ENCODE data around the gene SHROOM1.

Gene SHROOM1

DNA sequence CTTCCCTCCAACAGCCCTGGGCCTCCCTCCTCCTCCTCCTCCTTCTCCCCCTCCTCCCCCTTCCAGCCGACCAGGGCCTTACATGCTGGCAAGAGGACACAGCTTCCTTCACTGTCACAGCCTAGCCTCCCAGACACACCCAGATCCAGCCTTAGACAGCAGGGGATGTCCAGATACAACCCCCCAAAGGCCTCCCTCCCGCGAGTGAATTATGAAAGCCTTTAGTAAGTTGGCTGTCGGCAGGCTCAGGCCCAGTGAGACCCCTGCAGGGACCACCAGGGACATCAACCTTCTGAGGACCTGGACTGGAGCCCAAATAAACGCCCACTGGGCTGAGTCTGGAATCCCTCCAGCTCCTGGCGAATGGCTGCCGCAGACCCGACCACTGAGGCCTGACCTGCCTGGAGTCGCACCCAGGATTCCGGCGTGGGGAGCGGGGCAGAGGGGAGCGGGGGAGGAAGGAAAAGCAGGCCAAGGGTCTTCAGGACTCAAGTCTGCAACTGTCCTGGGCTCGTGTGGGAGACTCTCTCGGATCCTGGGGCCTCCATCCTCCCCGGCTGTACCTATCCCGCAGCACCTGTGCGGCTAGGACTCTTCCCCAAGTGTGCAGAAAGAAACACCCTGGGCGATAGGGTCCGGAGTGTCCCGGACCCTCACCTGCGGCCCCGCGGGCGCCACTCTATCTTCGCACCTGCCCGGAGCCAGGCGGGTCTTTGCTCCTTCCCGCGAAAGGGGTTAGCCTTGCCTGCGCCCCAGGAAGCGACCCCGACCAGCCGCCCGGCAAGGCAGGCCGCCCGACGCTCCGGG, 54.1 kb downstream of the SHROOM1 start:
- H3K23ac ChIP-seq (ENCODE audit: low read length): no peak overlapping the region
- H3K27ac ChIP-seq (ENCODE audit: low read depth, low read length): no peak overlapping the region
- H3K79me1 ChIP-seq (ENCODE audit: low read length): no peaks in the 10 kb centered on the region
- H2BK5ac ChIP-seq (ENCODE audit: low read length): no peak overlapping the region
- H3K4me1 ChIP-seq (ENCODE audit: control insufficient read depth, low read depth, low read length): peaks cover 3% of the 10 kb centered on the region
- no peak overlapping the region for H4K8ac ChIP-seq (ENCODE audit: low read depth, low read length)
- H3K27me3 ChIP-seq (ENCODE audit: insufficient read depth, low read length, poor library complexity): peaks cover 9% of the 10 kb centered on the region
- no peak overlapping the region for H2BK120ac ChIP-seq (ENCODE audit: low read depth, low read length)
- peak overlapping the region; percentile 90 for H3K56ac ChIP-seq (ENCODE audit: low read length)
- peak overlapping the region; percentile 29 for H3K4me3 ChIP-seq (ENCODE audit: low read length)
- H4K5ac ChIP-seq (ENCODE audit: low read length): no peak overlapping the region
- H3K4ac ChIP-seq (ENCODE audit: low read depth, low read length): no peak overlapping the region
- peak overlapping the region; percentile 65 for H3K9ac ChIP-seq (ENCODE audit: low read length)
- no peak overlapping the region for H2BK15ac ChIP-seq (replicated peaks; ENCODE audit: low read depth)
- peak; percentile 41 for DNase-seq
- WGBS (ENCODE audit: extremely low coverage, insufficient coverage, low lambda C conversion rate): no CpG with 5 or more reads among the region's 39 CpGs
- H3K4me2 ChIP-seq (ENCODE audit: low read length): peak overlapping the region; percentile 6
- H3K18ac ChIP-seq (ENCODE audit: low read length): peak overlapping the region; percentile 62
- no peaks in the 10 kb centered on the region for H3K79me2 ChIP-seq (ENCODE audit: control insufficient read depth, insufficient read depth, low read length)
- H3K36me3 ChIP-seq (ENCODE audit: control insufficient read depth, insufficient read depth, low read length): no peaks in the 10 kb centered on the region
- H2AK5ac ChIP-seq (ENCODE audit: low read length): no peak overlapping the region

DNA sequence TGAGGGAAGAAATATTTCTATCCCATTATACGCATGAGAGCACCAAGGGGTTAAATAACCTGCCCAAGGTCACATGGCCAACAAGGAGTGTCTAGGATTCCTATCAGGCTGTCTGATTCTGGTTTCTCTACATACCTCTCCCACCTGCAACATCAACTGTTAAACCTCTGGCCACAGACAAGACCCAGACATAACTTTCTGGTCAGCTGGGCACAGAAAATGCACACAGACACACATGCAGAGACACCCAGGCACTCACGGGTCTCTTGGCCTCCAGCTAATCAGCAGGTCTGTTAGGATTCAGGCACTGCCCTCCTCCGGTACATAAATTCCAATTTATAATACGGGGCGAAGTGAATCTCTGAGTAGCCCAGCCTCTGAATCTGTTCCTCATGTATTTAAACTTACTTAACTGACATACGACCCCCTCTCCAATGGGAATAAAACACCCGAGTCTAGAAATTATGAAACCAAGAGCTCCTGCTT, 54.9 kb downstream of the SHROOM1 start:
- no peak overlapping the region for H3K4me2 ChIP-seq (ENCODE audit: low read length)
- no peak overlapping the region for H2BK120ac ChIP-seq (ENCODE audit: low read depth, low read length)
- no peak overlapping the region for H3K27ac ChIP-seq (ENCODE audit: low read depth, low read length)
- no peak overlapping the region for H2AK5ac ChIP-seq (ENCODE audit: low read length)
- H4K5ac ChIP-seq (ENCODE audit: low read length): no peak overlapping the region
- no peak overlapping the region for H3K4ac ChIP-seq (ENCODE audit: low read depth, low read length)
- no peak overlapping the region for H3K23ac ChIP-seq (ENCODE audit: low read length)
- no CpG with 5 or more reads among the region's 7 CpGs for WGBS (ENCODE audit: extremely low coverage, insufficient coverage, low lambda C conversion rate)
- H2BK15ac ChIP-seq (replicated peaks; ENCODE audit: low read depth): no peak overlapping the region
- H3K56ac ChIP-seq (ENCODE audit: low read length): no peak overlapping the region
- H3K79me1 ChIP-seq (ENCODE audit: low read length): no peaks in the 10 kb centered on the region
- no peak overlapping the region for H3K18ac ChIP-seq (ENCODE audit: low read length)
- no peak for DNase-seq
- no peaks in the 10 kb centered on the region for H3K36me3 ChIP-seq (ENCODE audit: control insufficient read depth, insufficient read depth, low read length)
- peaks cover 3% of the 10 kb centered on the region for H3K4me1 ChIP-seq (ENCODE audit: control insufficient read depth, low read depth, low read length)
- H3K79me2 ChIP-seq (ENCODE audit: control insufficient read depth, insufficient read depth, low read length): no peaks in the 10 kb centered on the region
- peaks cover 9% of the 10 kb centered on the region for H3K27me3 ChIP-seq (ENCODE audit: insufficient read depth, low read length, poor library complexity)
- no peak overlapping the region for H3K9ac ChIP-seq (ENCODE audit: low read length)
- no peak overlapping the region for H3K4me3 ChIP-seq (ENCODE audit: low read length)
- H4K8ac ChIP-seq (ENCODE audit: low read depth, low read length): no peak overlapping the region
- H2BK5ac ChIP-seq (ENCODE audit: low read length): no peak overlapping the region

GRCh38 chr5:132774896-132775295, 55.6 kb downstream of the SHROOM1 start:
- Histone ChIP-seq H3K4ac (ENCODE audit: low read depth, low read length) (no peak overlapping the region), H3K23ac (ENCODE audit: low read length) (no peak overlapping the region), H3K56ac (ENCODE audit: low read length) (no peak overlapping the region), H4K8ac (ENCODE audit: low read depth, low read length) (no peak overlapping the region), H3K27ac (ENCODE audit: low read depth, low read length) (no peak overlapping the region), H2BK120ac (ENCODE audit: low read depth, low read length) (no peak overlapping the region), H3K4me2 (ENCODE audit: low read length) (no peak overlapping the region), H3K4me3 (ENCODE audit: low read length) (no peak overlapping the region), H3K4me1 (ENCODE audit: control insufficient read depth, low read depth, low read length) (peaks cover 3% of the 10 kb centered on the region), H3K79me1 (ENCODE audit: low read length) (no peaks in the 10 kb centered on the region), H2AK5ac (ENCODE audit: low read length) (no peak overlapping the region), H3K18ac (ENCODE audit: low read length) (no peak overlapping the region), H4K5ac (ENCODE audit: low read length) (no peak overlapping the region), H3K36me3 (ENCODE audit: control insufficient read depth, insufficient read depth, low read length) (no peaks in the 10 kb centered on the region), H3K9ac (ENCODE audit: low read length) (no peak overlapping the region), H2BK5ac (ENCODE audit: low read length) (no peak overlapping the region), H3K79me2 (ENCODE audit: control insufficient read depth, insufficient read depth, low read length) (no peaks in the 10 kb centered on the region), H3K27me3 (ENCODE audit: insufficient read depth, low read length, poor library complexity) (peaks cover 9% of the 10 kb centered on the region), H2BK15ac (replicated peaks; ENCODE audit: low read depth) (no peak overlapping the region)
- no CpG with 5 or more reads among the region's 5 CpGs for WGBS (ENCODE audit: extremely low coverage, insufficient coverage, low lambda C conversion rate)
- DNase-seq: no peak

DNA sequence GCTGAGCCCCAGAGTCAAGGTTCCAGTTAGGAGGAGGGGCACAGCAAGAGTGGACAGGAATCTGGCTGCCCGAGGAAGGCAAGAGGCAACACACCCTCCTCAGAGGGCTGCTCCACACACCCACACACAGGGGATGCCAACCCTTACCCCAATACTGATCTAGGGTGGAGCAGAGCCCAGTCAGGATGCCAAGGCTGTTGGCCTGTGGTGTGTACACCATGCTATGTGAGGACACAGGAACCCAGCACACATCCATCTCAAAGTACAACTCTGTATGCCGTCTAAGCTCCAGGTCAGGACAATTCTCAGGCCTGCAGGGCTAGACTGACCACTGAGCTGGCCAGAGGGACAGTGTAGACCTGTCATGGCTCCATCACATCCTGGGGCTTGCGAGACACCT, 56.0 kb downstream of the SHROOM1 start:
- WGBS (ENCODE audit: extremely low coverage, insufficient coverage, low lambda C conversion rate): no CpG with 5 or more reads among the region's 3 CpGs
- H3K4me1 ChIP-seq (ENCODE audit: control insufficient read depth, low read depth, low read length): peaks cover 3% of the 10 kb centered on the region
- no peaks in the 10 kb centered on the region for H3K79me1 ChIP-seq (ENCODE audit: low read length)
- H2BK120ac ChIP-seq (ENCODE audit: low read depth, low read length): no peak overlapping the region
- H3K79me2 ChIP-seq (ENCODE audit: control insufficient read depth, insufficient read depth, low read length): no peaks in the 10 kb centered on the region
- H2BK5ac ChIP-seq (ENCODE audit: low read length): no peak overlapping the region
- no peak overlapping the region for H3K4ac ChIP-seq (ENCODE audit: low read depth, low read length)
- no peak overlapping the region for H3K4me2 ChIP-seq (ENCODE audit: low read length)
- peak overlapping the region; percentile 20 for H3K56ac ChIP-seq (ENCODE audit: low read length)
- H3K18ac ChIP-seq (ENCODE audit: low read length): no peak overlapping the region
- H4K8ac ChIP-seq (ENCODE audit: low read depth, low read length): no peak overlapping the region
- H3K36me3 ChIP-seq (ENCODE audit: control insufficient read depth, insufficient read depth, low read length): no peaks in the 10 kb centered on the region
- no peak overlapping the region for H3K9ac ChIP-seq (ENCODE audit: low read length)
- no peak overlapping the region for H2BK15ac ChIP-seq (replicated peaks; ENCODE audit: low read depth)
- no peak for DNase-seq
- H3K4me3 ChIP-seq (ENCODE audit: low read length): no peak overlapping the region
- H2AK5ac ChIP-seq (ENCODE audit: low read length): no peak overlapping the region
- no peak overlapping the region for H3K23ac ChIP-seq (ENCODE audit: low read length)
- peaks cover 9% of the 10 kb centered on the region for H3K27me3 ChIP-seq (ENCODE audit: insufficient read depth, low read length, poor library complexity)
- no peak overlapping the region for H3K27ac ChIP-seq (ENCODE audit: low read depth, low read length)
- H4K5ac ChIP-seq (ENCODE audit: low read length): no peak overlapping the region

GRCh38 chr5:132773601-132774355, 56.7 kb downstream of the SHROOM1 start:
- Histone ChIP-seq H3K27me3 (ENCODE audit: insufficient read depth, low read length, poor library complexity) (peaks cover 5% of the 10 kb centered on the region), H2AK5ac (ENCODE audit: low read length) (no peak overlapping the region), H3K9ac (ENCODE audit: low read length) (no peak overlapping the region), H3K4ac (ENCODE audit: low read depth, low read length) (no peak overlapping the region), H3K18ac (ENCODE audit: low read length) (no peak overlapping the region), H2BK5ac (ENCODE audit: low read length) (no peak overlapping the region), H3K56ac (ENCODE audit: low read length) (no peak overlapping the region), H3K79me1 (ENCODE audit: low read length) (no peaks in the 10 kb centered on the region), H3K4me2 (ENCODE audit: low read length) (no peak overlapping the region), H4K8ac (ENCODE audit: low read depth, low read length) (no peak overlapping the region), H3K23ac (ENCODE audit: low read length) (no peak overlapping the region), H3K36me3 (ENCODE audit: control insufficient read depth, insufficient read depth, low read length) (no peaks in the 10 kb centered on the region), H3K4me3 (ENCODE audit: low read length) (no peak overlapping the region), H2BK15ac (replicated peaks; ENCODE audit: low read depth) (no peak overlapping the region), H4K5ac (ENCODE audit: low read length) (no peak overlapping the region), H2BK120ac (ENCODE audit: low read depth, low read length) (no peak overlapping the region), H3K27ac (ENCODE audit: low read depth, low read length) (no peak overlapping the region), H3K79me2 (ENCODE audit: control insufficient read depth, insufficient read depth, low read length) (no peaks in the 10 kb centered on the region), H3K4me1 (ENCODE audit: control insufficient read depth, low read depth, low read length) (peaks cover 3% of the 10 kb centered on the region)
- whole genome bisulfite sequencing (ENCODE audit: extremely low coverage, insufficient coverage, low lambda C conversion rate): no CpG with 5 or more reads among the region's 12 CpGs
- DNase-seq: no peak
